HepG2 (cell line): Measurements from ENCODE around the gene DEPDC1B. TPM values are rescaled to one million over a fixed set of nuclear protein-coding genes. Genes with fewer than 3 reads are reported as not detected.

Experiments used
- ERF ChIP-seq: IDR thresholded peaks from 2 replicates; pipeline ENCODE4 v1.6.1; 2018; ENCODE audit warnings: missing biosample characterization, missing genetic modification reagents
- HCFC1 ChIP-seq: fragments of 150-350 bp; IDR thresholded peaks from 2 replicates; pipeline ENCODE4 v1.6.1; 2014; ENCODE audit warnings: low read depth, low read length
- SAP130 ChIP-seq: IDR thresholded peaks from 2 replicates; pipeline ENCODE4 v1.6.1; 2016; ENCODE audit warnings: low read depth
- YEATS2 ChIP-seq: sonication (generic); formaldehyde crosslinking; IDR thresholded peaks from 2 replicates; pipeline ENCODE4 v1.4.0; 2020; ENCODE audit warnings: missing genetic modification reagents, borderline replicate concordance
- ZNF775 ChIP-seq: sonication (generic); formaldehyde crosslinking; IDR thresholded peaks from 2 replicates; pipeline ENCODE4 v1.4.0; 2020; ENCODE audit warnings: missing genetic modification reagents, mild to moderate bottlenecking, moderate library complexity, borderline replicate concordance
- polyA plus RNA-seq, 8 experiments: library from polyadenylated mRNA; depleted of rRNA in 3 of 8; stranded (reverse) in 7 of 8; unstranded in 1 of 8; fragments of >200 nt; fragmentation: Illumina TruSeq in 4 of 8; extraction: Trizol in 4 of 8; gene quantifications; 2 replicates each; pipeline versions ENCODE4 v1.2.1 to v1.2.3, GENCODE V29; 2011 to 2016; ENCODE audit warnings: low read depth in 4 of 8, missing spikeins in 1 of 8, mixed read lengths in 1 of 8; ENCODE audit not compliant: insufficient read depth in 1 of 8
- total RNA-seq, 5 experiments: library from RNA; depleted of rRNA; stranded (reverse); fragments of >200 nt; fragmentation: Illumina TruSeq; extraction: Trizol; gene quantifications; 2 replicates each; pipeline ENCODE4 v1.2.3, GENCODE V29; 2016; ENCODE audit warnings: low read depth in 1 of 5
- TF ChIP-seq, protein P1 (sequence below): sonication (generic); formaldehyde crosslinking; IDR thresholded peaks from 2 replicates; pipeline ENCODE4 v1.5.1; 2020; ENCODE audit warnings: missing genetic modification reagents, mild to moderate bottlenecking, borderline replicate concordance
- TF ChIP-seq, protein P2 (sequence below): sonication (generic); formaldehyde crosslinking; IDR thresholded peaks from 2 replicates; pipeline ENCODE4 v1.4.0; 2020; ENCODE audit warnings: missing genetic modification reagents, borderline replicate concordance
- TF ChIP-seq, protein P3 (sequence below): sonication (generic); formaldehyde crosslinking; conservative IDR thresholded peaks from 2 replicates; pipeline ENCODE4 v1.8.0; 2022; ENCODE audit warnings: low read depth, missing genetic modification reagents
- TF ChIP-seq, protein P4 (sequence below): sonication (generic); formaldehyde crosslinking; IDR thresholded peaks from 2 replicates; pipeline ENCODE4 v1.4.0; 2020; ENCODE audit warnings: mild to moderate bottlenecking, missing genetic modification reagents, borderline replicate concordance
- TF ChIP-seq, protein P5 (sequence below): sonication (generic); formaldehyde crosslinking; IDR thresholded peaks from 2 replicates; pipeline ENCODE4 v1.4.0; 2020; ENCODE audit warnings: low read depth, mild to moderate bottlenecking, missing genetic modification reagents
- TF ChIP-seq, protein P6 (sequence below): IDR thresholded peaks from 2 replicates; pipeline ENCODE4 v1.6.1; 2016; ENCODE audit warnings: mild to moderate bottlenecking
- TF ChIP-seq, protein P7 (sequence below): sonication (generic); formaldehyde crosslinking; IDR thresholded peaks from 2 replicates; pipeline ENCODE4 v1.4.0; 2020; ENCODE audit warnings: missing genetic modification reagents, low read depth, mild to moderate bottlenecking, borderline replicate concordance

DEPDC1B gene
- total and polyA plus RNA-seq, 2 of the 13 experiments (the other 11 are each of a cell fraction or from before 2014, with no cell fraction given): 29.5 to 51.3 TPM

DNA sequence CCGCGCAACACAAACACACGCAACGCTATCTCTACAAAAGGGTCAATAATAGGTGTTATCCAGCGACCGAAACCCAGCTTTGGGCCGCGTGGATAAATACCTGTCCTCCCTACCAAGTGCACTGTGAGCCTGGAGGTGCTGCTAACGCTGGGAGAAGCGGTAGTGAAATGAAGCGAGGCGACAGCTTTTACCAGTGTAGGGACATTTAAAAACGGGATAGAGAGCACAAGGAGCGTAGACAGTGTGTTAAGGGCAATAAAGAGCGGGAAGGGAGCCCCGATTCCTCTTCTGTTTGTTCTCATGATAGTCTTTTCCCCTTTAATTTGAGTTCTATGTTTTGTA is 421 bp upstream of the DEPDC1B start (continued):
- TF ChIP-seq, protein P1, sequence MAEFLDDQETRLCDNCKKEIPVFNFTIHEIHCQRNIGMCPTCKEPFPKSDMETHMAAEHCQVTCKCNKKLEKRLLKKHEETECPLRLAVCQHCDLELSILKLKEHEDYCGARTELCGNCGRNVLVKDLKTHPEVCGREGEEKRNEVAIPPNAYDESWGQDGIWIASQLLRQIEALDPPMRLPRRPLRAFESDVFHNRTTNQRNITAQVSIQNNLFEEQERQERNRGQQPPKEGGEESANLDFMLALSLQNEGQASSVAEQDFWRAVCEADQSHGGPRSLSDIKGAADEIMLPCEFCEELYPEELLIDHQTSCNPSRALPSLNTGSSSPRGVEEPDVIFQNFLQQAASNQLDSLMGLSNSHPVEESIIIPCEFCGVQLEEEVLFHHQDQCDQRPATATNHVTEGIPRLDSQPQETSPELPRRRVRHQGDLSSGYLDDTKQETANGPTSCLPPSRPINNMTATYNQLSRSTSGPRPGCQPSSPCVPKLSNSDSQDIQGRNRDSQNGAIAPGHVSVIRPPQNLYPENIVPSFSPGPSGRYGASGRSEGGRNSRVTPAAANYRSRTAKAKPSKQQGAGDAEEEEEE (CRISPR knock-in tag): no peak
- TF ChIP-seq, protein P2, sequence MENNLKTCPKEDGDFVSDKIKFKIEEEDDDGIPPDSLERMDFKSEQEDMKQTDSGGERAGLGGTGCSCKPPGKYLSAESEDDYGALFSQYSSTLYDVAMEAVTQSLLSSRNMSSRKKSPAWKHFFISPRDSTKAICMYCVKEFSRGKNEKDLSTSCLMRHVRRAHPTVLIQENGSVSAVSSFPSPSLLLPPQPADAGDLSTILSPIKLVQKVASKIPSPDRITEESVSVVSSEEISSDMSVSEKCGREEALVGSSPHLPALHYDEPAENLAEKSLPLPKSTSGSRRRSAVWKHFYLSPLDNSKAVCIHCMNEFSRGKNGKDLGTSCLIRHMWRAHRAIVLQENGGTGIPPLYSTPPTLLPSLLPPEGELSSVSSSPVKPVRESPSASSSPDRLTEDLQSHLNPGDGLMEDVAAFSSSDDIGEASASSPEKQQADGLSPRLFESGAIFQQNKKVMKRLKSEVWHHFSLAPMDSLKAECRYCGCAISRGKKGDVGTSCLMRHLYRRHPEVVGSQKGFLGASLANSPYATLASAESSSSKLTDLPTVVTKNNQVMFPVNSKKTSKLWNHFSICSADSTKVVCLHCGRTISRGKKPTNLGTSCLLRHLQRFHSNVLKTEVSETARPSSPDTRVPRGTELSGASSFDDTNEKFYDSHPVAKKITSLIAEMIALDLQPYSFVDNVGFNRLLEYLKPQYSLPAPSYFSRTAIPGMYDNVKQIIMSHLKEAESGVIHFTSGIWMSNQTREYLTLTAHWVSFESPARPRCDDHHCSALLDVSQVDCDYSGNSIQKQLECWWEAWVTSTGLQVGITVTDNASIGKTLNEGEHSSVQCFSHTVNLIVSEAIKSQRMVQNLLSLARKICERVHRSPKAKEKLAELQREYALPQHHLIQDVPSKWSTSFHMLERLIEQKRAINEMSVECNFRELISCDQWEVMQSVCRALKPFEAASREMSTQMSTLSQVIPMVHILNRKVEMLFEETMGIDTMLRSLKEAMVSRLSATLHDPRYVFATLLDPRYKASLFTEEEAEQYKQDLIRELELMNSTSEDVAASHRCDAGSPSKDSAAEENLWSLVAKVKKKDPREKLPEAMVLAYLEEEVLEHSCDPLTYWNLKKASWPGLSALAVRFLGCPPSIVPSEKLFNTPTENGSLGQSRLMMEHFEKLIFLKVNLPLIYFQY (CRISPR knock-in tag): no peak
- TF ChIP-seq YEATS2 (CRISPR knock-in tag) (no peak), HCFC1 (no peak), ERF (CRISPR knock-in tag) (no peak), SAP130 (CRISPR knock-in tag) (no peak), ZNF775 (CRISPR knock-in tag) (no peak)
- TF ChIP-seq, protein P3, sequence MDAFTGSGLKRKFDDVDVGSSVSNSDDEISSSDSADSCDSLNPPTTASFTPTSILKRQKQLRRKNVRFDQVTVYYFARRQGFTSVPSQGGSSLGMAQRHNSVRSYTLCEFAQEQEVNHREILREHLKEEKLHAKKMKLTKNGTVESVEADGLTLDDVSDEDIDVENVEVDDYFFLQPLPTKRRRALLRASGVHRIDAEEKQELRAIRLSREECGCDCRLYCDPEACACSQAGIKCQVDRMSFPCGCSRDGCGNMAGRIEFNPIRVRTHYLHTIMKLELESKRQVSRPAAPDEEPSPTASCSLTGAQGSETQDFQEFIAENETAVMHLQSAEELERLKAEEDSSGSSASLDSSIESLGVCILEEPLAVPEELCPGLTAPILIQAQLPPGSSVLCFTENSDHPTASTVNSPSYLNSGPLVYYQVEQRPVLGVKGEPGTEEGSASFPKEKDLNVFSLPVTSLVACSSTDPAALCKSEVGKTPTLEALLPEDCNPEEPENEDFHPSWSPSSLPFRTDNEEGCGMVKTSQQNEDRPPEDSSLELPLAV (CRISPR knock-in tag): no peak; the same call in 1 of the 2 replicates
- TF ChIP-seq, protein P4, sequence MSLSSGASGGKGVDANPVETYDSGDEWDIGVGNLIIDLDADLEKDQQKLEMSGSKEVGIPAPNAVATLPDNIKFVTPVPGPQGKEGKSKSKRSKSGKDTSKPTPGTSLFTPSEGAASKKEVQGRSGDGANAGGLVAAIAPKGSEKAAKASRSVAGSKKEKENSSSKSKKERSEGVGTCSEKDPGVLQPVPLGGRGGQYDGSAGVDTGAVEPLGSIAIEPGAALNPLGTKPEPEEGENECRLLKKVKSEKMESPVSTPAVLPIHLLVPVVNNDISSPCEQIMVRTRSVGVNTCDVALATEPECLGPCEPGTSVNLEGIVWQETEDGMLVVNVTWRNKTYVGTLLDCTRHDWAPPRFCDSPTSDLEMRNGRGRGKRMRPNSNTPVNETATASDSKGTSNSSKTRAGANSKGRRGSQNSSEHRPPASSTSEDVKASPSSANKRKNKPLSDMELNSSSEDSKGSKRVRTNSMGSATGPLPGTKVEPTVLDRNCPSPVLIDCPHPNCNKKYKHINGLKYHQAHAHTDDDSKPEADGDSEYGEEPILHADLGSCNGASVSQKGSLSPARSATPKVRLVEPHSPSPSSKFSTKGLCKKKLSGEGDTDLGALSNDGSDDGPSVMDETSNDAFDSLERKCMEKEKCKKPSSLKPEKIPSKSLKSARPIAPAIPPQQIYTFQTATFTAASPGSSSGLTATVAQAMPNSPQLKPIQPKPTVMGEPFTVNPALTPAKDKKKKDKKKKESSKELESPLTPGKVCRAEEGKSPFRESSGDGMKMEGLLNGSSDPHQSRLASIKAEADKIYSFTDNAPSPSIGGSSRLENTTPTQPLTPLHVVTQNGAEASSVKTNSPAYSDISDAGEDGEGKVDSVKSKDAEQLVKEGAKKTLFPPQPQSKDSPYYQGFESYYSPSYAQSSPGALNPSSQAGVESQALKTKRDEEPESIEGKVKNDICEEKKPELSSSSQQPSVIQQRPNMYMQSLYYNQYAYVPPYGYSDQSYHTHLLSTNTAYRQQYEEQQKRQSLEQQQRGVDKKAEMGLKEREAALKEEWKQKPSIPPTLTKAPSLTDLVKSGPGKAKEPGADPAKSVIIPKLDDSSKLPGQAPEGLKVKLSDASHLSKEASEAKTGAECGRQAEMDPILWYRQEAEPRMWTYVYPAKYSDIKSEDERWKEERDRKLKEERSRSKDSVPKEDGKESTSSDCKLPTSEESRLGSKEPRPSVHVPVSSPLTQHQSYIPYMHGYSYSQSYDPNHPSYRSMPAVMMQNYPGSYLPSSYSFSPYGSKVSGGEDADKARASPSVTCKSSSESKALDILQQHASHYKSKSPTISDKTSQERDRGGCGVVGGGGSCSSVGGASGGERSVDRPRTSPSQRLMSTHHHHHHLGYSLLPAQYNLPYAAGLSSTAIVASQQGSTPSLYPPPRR (CRISPR knock-in tag): no peak
- TF ChIP-seq, protein P5, sequence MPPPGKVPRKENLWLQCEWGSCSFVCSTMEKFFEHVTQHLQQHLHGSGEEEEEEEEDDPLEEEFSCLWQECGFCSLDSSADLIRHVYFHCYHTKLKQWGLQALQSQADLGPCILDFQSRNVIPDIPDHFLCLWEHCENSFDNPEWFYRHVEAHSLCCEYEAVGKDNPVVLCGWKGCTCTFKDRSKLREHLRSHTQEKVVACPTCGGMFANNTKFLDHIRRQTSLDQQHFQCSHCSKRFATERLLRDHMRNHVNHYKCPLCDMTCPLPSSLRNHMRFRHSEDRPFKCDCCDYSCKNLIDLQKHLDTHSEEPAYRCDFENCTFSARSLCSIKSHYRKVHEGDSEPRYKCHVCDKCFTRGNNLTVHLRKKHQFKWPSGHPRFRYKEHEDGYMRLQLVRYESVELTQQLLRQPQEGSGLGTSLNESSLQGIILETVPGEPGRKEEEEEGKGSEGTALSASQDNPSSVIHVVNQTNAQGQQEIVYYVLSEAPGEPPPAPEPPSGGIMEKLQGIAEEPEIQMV (CRISPR knock-in tag): 0 out of 2 replicates have a peak, but pooled peaks have one; percentile 39
- TF ChIP-seq, protein P6, sequence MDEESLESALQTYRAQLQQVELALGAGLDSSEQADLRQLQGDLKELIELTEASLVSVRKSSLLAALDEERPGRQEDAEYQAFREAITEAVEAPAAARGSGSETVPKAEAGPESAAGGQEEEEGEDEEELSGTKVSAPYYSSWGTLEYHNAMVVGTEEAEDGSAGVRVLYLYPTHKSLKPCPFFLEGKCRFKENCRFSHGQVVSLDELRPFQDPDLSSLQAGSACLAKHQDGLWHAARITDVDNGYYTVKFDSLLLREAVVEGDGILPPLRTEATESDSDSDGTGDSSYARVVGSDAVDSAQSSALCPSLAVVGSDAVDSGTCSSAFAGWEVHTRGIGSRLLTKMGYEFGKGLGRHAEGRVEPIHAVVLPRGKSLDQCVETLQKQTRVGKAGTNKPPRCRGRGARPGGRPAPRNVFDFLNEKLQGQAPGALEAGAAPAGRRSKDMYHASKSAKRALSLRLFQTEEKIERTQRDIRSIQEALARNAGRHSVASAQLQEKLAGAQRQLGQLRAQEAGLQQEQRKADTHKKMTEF: 0 out of 2 replicates have a peak, but pooled peaks have one; percentile 3
- TF ChIP-seq, protein P7, sequence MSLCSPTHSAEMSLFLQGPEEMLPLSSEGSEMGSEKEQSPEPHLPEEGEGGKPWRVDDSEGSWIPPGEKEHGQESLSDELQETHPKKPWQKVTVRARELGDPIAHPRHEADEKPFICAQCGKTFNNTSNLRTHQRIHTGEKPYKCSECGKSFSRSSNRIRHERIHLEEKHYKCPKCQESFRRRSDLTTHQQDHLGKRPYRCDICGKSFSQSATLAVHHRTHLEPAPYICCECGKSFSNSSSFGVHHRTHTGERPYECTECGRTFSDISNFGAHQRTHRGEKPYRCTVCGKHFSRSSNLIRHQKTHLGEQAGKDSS (CRISPR knock-in tag): 0 out of 2 replicates have a peak, but pooled peaks have one; percentile 12
